Activated CD4-positive, alpha-beta T cell treated with anti-CD3 and anti-CD28 coated beads for 24 hours (primary cell): ENCODE results near the gene SAE1.

ENCODE experiments used
- DNase-seq, 2 donors: peaks; one replicate each; pipeline ENCODE4 v3.0.0-alpha.2; 2020; ENCODE audit warnings: low read depth in 2 of 2

SAE1 gene

DNA sequence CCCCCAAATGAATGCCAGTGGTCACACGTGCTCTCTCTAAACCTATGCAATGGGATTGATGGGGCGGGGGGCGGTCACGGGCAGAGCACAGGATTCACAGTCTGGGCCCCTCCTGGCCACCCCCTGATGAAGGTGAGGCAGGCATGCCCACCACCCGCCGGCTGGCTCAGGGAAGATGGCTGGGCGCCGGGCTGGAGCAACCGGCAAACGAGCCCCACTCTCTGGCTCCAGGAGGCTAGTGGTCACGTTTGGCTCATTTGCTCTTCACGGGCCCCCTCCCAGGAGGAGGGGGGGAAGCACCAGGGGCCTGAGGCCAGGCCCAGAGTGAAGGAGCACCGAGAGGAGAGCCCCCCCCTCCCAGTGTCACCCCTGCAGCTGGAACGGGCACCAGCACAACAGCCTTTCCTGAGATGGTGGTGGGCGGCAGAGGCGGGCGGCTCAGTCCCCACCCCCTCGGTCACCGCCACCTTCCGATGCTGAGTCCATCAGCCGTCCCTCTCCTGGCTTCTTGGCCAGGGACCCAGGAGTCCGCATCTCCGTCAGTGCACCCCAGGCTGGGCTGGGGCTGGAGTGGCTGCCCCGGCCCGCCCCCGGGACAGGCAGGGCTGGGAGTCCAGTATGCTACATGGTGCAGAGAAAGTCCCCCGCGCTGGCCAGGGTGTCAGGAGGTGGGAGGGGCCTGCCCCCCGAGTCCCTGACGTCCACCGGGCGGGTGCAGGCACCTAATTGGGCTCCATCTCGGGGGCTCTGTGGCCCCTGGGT, 90.6 kb downstream of the SAE1 start:
- no peak for DNase-seq

DNA sequence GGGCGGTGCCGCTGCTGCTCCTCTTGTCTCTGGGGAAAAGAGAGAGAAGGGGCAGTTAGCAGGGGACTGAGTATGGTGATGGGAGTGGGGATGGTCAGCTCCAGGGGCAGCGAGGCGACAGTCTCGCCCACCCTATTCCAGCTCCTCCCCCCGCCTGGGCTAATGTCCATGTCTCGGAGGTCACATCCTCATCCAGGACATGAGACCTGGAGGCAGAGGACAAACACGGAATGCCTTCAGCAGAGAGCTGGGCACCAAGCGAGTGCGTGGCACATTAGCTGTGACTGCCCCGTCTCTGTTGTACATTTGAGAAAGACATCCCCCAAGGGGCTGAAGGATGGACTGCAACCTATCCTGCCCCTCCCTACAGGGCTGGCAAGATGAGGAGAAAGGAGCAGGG, 91.3 kb downstream of the SAE1 start:
- DNase-seq: no peak

- DNase-seq: peak; percentile 65 to 71
Observed at GRCh38 chr19:47225746-47226425, 95.3 kb downstream of the SAE1 start.

DNA sequence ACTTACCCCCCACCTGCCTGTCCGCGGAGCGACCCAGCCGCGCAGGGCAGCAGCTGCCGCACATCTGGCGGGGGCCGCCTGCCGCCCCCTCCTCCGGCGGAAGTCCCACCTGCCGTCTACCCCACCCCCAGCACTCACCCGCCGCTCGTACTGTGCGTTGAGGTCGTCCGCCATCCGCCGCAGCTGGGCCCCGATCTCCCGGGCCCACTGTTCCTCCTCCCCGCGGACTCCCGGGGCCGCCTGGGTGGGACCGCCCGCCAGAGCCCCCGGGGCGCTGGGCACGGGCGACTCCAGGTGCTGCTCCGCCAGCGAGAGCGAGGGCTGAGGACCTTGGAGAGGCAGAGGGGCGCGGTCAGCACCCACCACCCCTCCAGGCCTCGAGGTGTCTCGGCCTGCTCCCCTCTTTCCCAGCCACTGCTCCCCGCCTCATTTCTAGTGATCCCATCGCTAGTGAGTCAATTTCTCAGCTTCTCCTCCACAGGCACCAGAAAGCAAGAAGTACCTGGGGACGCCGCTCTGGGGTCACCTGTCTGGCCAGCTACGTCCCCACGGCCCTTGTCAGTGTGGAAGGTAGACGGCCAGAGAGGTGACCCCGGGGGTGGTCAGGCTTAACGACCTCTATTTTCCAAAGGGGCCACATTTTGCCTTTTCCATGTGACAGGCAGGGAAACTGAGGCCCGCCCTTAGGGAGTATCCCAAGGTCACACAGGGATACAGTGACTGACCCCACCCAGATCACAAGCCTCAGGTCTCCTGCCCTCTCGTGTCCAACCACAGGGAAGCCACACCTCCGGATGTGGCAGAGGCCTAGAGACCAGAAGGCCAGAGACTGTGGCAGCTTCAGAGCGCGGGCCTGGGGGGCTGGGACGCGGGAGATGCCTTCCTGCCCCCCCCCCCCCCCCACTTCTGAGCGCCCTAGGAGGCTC, 96.1 kb downstream of the SAE1 start:
- peak in 1 of 2 donors; percentile 35 for DNase-seq

DNA sequence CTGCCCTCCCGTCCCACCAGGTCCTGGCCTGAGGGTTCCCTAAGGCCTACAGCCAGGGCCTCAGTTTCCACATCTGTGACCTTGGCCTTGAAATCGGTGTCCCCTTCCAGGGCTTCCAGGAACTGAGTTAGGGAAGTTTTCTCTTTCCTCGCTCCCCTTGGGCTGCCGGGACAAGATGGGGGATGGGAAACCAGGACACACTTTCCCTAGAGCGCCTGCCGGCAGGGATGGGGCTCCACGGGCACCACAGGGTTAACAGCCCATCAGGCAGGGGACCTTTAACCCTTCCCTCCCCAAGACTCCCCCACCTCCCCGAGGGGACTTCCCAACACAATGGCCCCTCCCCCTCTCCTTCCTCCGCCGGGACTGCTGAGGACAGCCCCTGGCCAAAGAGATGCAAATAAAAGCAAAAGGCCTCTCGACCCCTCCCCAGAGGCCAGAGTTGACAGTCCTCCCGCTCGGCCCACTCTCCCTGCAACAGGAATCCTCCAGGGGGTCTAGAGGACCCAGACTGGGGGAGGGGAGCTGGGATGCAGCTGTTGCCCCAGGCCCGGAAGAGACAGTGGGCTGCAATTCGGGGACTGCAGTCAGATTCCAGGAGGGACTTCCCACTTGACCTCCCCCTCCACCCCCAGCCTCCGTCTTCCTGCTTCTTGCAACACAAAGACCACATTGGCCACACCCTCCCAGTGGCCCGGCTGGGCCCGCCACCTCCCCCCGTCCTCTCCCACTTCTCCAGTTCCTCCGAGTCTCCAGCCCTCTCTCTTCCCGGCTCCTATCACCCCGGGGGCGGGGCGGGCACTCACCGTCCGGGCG, 96.9 kb downstream of the SAE1 start:
- DNase-seq: no peak

DNA sequence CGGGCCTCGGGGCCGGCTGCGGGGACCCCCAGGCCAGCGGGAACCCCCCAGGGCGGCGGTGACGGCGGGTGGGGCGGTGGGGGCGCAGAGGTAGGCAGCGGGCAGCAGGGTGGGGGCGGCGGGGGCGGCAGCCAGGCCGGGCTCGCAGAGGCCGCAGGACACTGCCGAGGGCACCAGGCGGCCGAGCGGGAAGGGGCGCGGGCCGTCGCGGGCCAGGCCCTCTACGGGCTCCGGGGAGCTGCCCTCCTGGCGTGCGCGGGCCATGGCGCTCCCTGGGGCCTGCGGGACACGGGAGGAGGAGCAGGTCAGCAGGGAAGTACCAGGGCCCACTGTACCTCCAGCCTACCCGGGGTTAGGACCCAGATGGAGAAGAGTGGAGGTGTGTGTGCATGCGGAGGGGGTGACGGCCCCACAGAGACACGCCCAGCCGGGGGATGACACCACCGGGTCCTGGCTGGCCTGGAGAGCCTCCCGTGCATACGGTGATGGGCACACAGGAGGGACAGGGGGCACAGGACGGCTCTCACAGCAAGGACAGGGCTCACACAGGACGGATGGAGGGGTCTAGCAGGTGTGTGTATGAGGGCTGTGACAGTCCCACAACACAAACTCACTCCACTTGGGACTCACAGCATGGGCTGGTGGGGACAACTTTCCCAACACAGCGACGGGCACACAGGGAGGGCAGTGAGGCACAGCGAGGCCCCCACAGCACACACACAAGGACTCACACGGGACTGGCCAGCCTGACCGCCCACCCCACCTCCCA, 97.7 kb downstream of the SAE1 start:
- DNase-seq: no peak

- DNase-seq: no peak
Observed at GRCh38 chr19:47228937-47229675, 98.5 kb downstream of the SAE1 start.

DNA sequence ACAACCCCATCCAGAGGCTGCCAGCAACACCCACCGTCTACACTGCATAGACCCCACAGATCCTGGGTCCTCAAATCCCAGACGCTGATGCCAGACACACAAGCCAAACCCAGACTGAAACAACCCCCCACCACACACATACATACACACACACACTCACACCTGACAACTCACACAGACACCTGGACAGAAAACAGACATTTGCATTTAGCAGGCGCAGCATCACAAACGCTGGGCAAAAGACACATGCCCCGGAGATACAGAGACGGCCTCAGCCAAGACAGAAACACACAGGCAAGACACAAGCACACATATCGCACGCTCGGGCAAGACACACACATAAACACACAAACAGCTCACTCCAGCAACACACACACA, 99.0 kb downstream of the SAE1 start:
- no peak for DNase-seq

GRCh38 chr19:47230054-47230920, 99.7 kb downstream of the SAE1 start:
- peak; percentile 60 to 62 for DNase-seq

DNA sequence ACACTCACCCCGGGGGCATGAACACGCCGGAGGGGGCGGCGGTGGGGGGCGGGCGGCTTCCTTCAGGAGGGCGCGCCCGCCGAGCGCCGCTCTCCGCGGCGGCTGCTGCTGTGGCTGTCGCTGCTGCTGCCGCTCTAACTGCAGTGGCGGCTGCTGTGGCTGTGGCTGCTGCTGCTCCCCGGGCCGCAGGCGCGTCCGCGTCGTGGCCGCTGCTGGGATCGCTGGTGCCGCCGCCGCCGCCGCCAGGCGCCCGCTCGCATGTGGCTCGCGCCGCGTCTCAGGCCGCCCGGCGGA, 100.2 kb downstream of the SAE1 start, which contains the start of gene BBC3:
Gene BBC3 (minus strand): TSS at position 279 of the 294 bp plus-strand sequence. CDS start 2,768 bp downstream, outside the sequence.
- DNase-seq: no peak

DNA sequence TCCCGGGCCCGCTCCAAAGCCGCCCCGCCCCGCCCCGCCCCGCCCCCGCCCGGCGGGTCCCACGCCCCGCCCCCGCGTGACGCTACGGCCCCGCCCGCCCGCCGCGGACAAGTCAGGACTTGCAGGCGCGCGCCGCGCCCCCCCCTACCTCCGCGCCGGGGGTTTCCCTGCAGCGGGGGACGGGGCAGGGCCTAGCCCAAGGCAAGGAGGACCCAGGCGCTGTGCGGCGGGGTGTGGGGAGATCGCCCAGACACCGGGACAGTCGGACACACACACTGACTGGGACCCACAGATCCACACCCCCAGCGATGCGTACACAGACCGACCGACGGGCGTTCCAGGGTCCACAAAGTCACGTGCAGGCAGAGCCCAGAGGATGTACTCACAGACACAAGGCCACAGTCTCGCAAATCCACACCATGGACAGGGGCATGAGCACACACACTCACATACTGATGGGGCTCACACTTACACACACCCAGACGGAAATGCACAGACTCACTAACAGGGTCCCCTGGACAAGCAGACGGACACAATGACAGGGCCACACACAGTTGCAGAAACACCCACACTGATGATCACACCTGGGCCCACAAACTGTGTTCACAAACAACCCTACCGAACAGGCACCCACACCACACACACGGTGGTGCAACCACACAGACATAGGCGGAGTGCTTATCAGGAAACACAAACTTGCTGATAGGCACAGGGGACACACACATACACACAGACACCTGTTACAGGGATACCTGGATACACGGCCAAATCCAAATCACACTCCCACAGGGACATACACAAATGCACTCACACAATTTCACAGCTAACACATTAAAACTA, 100.8 kb downstream of the SAE1 start:
- peak; percentile 83 to 84 for DNase-seq

DNA sequence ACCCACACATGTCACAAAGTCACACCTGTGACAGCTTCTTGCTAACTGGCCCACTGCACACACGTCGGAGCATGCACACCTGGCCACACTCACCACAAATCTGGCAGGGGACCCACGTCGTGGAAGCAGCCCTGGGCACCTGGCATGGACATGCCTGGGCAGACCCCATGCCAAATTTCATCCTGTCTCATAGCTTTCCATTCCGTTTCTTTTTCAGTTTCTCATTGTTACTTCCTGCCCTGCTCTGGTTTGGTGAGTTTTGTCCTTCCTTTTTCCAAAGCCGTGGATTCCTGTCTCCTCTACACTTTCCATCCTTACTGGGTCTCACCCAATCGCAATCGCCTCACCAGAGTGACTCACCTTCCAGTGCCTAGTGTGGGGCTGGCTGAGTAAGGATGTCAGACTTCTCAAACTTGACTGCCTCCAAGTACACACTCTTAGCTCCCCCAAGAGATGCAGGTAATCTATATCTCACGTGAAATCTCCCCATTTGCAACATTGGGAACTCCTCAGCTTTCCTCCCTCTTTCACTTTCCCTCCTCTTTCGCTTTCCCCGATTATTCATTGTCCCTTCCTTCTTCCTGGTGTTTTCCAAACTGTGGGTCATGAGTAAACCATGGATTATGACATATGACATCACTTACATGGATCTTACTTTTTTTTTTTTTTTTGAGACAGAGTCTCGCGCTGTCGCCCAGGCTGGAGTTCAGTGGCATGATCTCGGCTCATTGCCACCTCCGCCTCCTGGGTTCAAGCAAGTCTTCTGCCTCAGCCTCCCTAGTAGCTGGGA, 102.0 kb downstream of the SAE1 start:
- DNase-seq: no peak

- no peak for DNase-seq
Observed at GRCh38 chr19:47236072-47236675, 105.5 kb downstream of the SAE1 start.

GRCh38 chr19:47239152-47239551, 108.5 kb downstream of the SAE1 start:
- DNase-seq: no peak

GRCh38 chr19:47239610-47240296, 109.1 kb downstream of the SAE1 start:
- DNase-seq: no peak

GRCh38 chr19:47240556-47240955, 109.9 kb downstream of the SAE1 start:
- DNase-seq: no peak
